HG02938 (cell line): Measurements from ENCODE around the gene EEPD1.
"Not testable (repeated sequence)": the region's sequence is repeated elsewhere in the genome, so short reads cannot be mapped to it uniquely, and the experiment has no call there.

Experiments used
- ATAC-seq: cut with Tn5 transposase; IDR thresholded peaks from one replicate; pipeline ENCODE4 v1.9.1; 2021; ENCODE audit warnings: mild to moderate bottlenecking, moderate library complexity; ENCODE audit not compliant: unreplicated experiment

Gene EEPD1

GRCh38 chr7:36214608-36215456, 61.8 kb downstream of the EEPD1 start:
- no peak for ATAC-seq

- ATAC-seq, result no peak
Measured at GRCh38 chr7:36215457-36215765, 62.4 kb downstream of the EEPD1 start.

- no peak for ATAC-seq
Measured at GRCh38 chr7:36216063-36216684, 63.1 kb downstream of the EEPD1 start.

- no peak for ATAC-seq
Measured at GRCh38 chr7:36217211-36217960, 64.3 kb downstream of the EEPD1 start.

GRCh38 chr7:36217961-36218284, 64.9 kb downstream of the EEPD1 start:
- ATAC-seq, result peak; percentile 81

- ATAC-seq, result no peak
Measured at GRCh38 chr7:36219429-36219828, 66.4 kb downstream of the EEPD1 start.

GRCh38 chr7:36223851-36224250, 70.8 kb downstream of the EEPD1 start:
- no peak for ATAC-seq

- no peak for ATAC-seq
Measured at GRCh38 chr7:36224934-36225858, 72.1 kb downstream of the EEPD1 start.

GRCh38 chr7:36226151-36226550, 73.1 kb downstream of the EEPD1 start:
- ATAC-seq, result no peak

GRCh38 chr7:36227223-36227622, 74.2 kb downstream of the EEPD1 start:
- no peak for ATAC-seq

GRCh38 chr7:36228039-36228438, 75.0 kb downstream of the EEPD1 start:
- ATAC-seq, result no peak

- no peak for ATAC-seq
Measured at GRCh38 chr7:36231406-36231805, 78.4 kb downstream of the EEPD1 start.

- no peak for ATAC-seq
Measured at GRCh38 chr7:36232555-36232954, 79.5 kb downstream of the EEPD1 start.

GRCh38 chr7:36232971-36233550, 80.0 kb downstream of the EEPD1 start:
- no peak for ATAC-seq

GRCh38 chr7:36236073-36236472, 83.0 kb downstream of the EEPD1 start:
- ATAC-seq, result no peak

GRCh38 chr7:36238138-36238537, 85.1 kb downstream of the EEPD1 start:
- no peak for ATAC-seq

- ATAC-seq, result not testable (repeated sequence)
Measured at GRCh38 chr7:36243356-36243755, 90.3 kb downstream of the EEPD1 start.

GRCh38 chr7:36244001-36244400, 90.9 kb downstream of the EEPD1 start:
- ATAC-seq, result not testable (repeated sequence)

GRCh38 chr7:36244429-36244828, 91.4 kb downstream of the EEPD1 start:
- no peak for ATAC-seq

GRCh38 chr7:36245684-36246299, 92.7 kb downstream of the EEPD1 start:
- no peak for ATAC-seq
